Activated CD4-positive, CD25-positive, alpha-beta regulatory T cell treated with anti-CD3 and anti-CD28 coated beads, Interleukin-2, amount 50 U/mL, for 16 hours (primary cell): ENCODE data around the gene OAS2.

Experiments
- DNase-seq: peaks from one replicate; pipeline ENCODE4 v3.0.0-alpha.2; 2020; ENCODE audit warnings: low read depth, low spot score

The OAS2 gene

DNA sequence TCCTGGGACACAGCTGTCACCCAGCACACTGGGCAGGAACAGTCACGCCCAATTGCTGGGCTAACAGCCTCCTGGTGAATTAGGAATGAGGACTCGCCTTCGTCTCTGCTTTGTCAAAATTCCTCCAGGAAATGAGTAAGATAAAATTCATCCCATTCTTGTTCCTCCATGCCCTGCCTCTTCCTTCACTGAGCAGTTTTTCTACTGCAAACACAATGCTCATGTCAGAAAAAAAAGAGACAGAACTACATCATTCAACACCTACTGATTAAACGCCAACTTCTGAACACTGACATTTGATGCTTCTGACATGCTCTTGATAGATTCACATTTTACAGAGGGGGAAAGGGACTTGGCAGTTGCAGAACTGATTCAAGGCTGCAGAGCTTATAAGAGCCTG, 40.7 kb downstream of the OAS2 start:
- no peak for DNase-seq

DNA sequence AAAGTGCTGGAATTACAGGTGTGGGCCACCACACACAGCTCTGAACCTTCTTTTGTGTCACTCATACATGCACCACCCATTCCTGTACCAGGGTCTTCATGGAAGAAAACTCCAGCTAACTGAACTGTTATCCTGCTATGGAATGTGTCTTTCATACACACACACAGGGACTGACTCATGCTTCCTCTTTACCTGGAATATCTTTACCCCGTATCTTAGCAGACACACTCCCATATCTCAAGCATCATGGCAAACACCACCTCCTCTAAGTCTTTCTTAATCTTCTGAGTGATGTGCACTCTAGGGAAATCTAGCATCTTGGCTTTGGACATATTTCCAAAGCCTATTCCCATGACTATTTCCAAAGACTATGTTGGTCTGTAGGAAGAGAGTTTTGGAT, 43.2 kb downstream of the OAS2 start:
- DNase-seq, result no peak

DNA sequence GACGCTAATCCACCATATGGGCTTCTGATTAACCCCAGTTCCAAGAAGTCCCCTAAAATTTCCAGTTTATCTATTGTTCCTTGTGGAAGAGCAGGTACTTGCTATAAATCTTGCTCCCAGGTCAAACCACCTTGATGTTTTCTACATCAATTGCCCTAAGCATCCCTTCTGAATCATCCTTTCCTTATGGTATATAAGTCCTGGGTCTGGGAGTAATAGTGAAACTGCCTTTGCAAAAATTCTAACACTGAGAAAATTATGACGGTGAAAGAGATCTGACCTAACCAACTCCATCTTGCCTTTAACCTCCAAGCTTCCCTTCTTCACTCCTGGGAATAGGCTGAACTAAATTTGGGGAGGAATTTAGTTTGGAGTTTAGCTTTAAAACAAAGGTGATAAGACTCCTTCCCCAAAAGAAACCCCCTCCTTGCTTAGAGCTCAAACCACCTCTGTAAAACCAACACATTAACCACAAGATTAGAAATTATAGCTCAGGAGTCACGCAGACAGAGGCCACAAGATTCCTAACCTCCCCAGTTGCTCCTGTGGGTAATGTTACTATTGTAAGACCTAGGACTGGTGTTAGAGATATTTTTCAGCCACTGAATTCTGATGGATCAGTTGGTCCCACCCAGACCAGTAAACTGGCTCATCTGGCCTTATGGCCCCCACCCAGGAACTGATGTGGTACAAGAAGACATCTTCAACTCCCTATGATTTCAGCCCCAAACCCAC, 44.4 kb downstream of the OAS2 start:
- DNase-seq, result no peak

GRCh38 chr12:113027726-113028125, 49.4 kb downstream of the OAS2 start:
- no peak for DNase-seq

DNA sequence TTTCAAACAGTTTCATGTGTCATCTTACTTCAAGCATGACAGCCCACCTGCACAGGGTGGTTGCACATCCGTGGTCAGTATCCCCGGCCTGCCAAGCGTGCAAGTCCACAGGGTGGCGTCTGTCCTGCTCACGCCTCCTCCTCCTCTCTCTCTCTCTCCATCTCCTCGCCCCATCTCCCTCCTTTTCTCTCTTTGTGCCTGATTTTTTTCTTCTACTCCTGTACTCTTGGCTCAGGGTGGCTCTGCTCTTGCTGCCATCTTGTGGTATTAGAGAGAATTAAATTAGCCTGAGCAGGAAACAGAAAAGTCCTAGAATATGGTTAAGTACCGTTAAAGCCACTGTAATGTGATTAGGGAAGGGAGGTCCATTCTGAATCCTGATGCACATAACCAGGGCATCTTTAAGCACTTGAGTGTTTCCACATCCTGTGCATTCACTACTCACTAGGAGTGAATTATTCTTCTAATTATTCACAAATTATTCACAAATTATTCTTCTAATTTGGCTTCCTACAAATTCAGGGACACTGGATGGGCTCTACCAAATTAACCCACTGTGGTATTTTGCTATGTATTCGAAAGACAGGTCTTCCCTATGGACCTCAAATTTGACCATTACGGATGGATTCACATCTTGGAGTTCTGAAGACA, 52.7 kb downstream of the OAS2 start:
- no peak for DNase-seq

DNA sequence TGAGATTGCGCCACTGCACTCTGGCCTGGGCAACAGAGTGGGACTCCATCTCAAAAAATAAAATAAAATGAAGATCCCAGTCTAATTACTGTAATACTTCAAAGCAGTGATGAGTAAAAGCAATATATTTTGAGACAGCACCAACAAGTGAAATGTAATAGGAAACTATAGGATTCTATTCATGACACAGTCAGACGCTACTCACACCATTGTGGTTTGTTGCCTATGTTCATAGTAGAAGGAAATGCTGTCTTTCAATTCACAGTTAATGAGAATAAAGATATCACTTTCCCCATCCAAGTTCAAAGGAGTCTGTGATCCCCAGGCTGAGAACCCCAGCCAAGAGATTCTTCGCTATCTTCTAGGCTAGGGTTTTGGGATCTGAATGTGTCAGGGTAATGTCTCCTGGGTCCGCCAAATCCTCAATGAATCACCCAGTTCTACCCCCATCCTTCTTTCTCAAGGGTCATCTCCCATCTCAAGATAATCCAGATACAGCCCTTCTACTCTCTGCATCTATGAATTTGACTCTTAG, 61.7 kb downstream of the OAS2 start:
- DNase-seq, result no peak

DNA sequence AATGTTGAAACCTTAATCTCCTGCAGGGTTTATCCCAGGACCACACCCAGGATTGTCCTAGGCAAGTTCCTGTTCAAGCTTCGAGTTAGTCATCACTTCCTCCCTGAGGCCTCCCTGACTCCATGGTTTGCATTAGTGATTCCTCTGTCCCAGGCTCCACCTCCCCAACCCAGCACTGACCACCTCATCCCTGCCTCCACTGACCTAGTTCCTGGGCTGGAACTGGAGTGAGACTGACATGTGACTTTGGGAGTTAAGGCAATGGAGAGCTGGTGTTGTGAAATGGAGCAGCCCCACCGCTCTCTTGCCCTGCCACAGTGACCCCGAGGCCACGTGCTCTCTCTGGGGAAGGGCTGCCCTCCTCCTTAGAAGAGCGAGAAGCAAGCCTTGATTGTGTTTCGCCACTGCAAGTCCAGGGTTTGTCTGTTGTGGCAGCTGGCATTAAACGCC, 62.4 kb downstream of the OAS2 start:
- DNase-seq, result no peak

GRCh38 chr12:113041560-113041959, 63.2 kb downstream of the OAS2 start:
- no peak for DNase-seq

DNA sequence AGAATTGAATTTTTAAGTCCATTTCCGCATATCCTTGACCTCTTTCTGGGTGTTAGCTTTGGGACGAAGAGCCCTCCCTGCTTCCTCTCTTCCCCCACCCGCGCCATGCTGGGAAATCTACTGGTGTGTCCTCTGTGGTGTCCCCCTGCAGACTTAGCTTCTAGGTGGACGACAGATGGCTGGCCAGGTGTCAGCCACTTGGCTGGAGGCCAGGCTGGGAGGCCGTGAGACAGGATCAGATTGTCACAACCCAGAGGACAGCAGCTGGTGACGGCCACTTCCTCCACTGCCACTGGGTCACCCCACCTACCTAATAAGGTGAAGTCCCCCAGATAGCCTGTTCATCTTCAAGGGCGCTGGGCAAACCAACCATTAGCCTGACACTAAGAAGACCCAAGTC, 64.9 kb downstream of the OAS2 start:
- no peak for DNase-seq

DNA sequence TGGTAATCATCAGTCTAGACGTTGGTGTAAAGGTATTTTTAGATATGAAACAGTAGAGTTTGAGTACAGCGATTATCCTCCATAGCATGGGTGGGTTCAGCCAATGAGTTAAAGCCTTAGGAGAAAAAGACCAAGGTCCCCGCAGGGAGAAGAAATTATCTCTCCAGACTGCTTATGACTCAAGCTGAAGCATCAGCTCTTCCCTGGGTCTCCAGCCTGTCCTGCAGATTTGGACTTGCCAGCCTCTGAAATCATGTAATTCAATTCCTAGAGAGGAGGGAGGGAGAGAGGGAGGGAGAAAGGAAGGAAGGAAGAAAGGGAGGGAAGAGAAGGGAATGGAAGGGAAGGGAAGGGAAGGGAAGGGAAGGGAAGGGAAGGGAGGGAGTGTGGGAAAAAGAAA, 66.2 kb downstream of the OAS2 start:
- no peak for DNase-seq

GRCh38 chr12:113048716-113049127, 70.4 kb downstream of the OAS2 start:
- peak; percentile 41 for DNase-seq

GRCh38 chr12:113049976-113050742, 71.8 kb downstream of the OAS2 start:
- no peak for DNase-seq

DNA sequence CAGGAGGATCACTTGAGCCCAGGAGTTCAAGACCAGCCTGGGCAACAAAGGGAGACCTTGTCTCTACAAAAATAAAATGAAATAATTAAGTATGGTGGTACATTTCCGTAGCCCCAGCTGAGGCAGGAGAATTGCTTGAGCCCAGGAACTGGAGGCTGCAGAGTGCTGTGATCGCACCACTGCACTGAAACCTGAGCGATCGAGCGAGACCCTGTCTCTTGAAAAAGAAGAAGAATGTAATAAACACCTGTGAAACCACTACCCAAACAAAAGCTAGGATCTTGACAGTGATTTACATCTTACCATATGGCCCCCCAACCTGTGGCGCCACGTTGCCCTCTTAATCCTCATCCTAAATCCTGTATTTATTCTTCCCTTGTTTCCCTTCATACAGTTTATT, 72.5 kb downstream of the OAS2 start:
- DNase-seq, result no peak

DNA sequence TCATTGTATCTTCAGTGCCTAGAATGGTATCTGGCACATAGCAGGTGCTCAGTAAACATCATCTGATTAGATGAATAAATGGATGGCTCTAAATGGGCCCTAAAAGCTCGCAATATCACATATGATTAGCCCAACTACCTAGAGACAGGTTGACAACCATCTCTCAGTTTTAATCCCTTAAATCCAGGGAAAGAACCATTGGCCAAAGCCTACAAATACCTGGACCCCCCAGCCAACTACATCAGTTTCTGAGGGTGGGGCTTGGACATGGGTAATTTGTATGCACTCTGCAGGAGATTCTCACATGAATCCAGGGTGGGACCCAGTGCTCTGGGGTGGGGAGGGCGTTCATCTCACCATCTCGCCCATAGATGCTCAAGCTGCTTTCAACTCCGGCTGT, 73.4 kb downstream of the OAS2 start:
- DNase-seq, result no peak

- DNase-seq, result no peak
Observed at GRCh38 chr12:113052326-113052725, 74.0 kb downstream of the OAS2 start.

GRCh38 chr12:113054948-113055486, 76.7 kb downstream of the OAS2 start:
- DNase-seq, result no peak

GRCh38 chr12:113055594-113056380, 77.5 kb downstream of the OAS2 start:
- DNase-seq, result no peak

DNA sequence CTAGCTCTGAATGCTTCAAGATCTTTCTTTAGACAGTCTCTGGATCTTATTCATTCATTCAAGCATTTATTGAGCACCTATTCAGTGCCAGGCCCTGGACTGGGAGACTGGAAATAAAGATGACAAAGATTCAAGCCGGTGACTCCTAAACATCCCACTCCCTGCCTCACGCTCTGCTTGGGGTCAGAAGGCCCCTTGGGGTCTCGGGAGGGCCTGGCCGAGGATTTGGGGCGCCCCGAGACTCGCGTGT, 78.0 kb downstream of the OAS2 start:
- no peak for DNase-seq

DNA sequence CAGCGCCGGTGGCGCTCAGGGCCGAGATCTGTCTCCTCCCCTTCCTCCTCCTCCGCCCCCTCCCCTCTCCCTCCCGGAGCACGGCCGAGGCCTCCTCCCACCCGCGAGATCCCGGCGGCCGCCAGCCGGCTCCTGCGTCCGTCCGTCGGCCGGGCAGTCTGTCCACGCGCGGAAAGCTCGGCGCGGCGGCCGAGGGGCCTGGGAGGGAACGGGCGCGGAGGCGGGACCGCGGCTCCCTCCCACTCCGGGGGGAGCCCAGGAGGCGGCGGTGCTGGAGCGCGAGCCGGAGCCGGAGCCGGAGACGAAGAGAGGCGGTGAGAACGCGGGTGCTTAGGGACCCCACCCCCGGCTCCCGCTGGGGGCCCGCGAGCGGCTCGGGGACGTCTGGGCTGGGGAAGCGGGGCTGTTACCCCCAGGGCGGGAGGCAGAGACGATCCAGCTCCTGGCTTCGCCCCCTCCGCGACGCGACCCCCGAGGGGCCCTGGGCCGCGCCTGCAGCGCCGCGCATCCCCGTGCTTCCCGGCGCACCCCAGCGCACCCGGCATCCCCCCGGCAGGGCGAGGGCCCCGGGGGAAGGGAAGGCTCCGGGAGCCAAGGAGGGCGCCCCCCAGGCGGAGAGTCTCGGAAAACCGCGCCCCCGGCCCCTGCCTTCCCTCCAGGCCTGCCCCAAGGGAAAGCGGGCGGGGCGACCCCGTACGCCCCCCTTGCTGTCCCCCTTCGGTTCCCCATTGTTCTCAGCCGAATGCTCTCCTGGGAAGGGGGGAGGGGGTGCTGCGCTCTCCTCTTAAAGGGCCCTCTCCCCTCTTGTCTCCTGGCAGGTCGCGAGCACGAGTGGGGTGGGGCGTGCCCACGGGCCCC, 78.5 kb downstream of the OAS2 start, which contains the start of gene DTX1:
Gene DTX1 (plus strand): TSS at position 100 of the 858 bp plus-strand sequence. CDS start 1,463 bp downstream, outside the sequence.
- DNase-seq, result peak; percentile 10
